Panc1 (cell line): ENCODE results near the gene CCDC12. TPM values are rescaled to one million over a fixed set of nuclear protein-coding genes. Genes with fewer than 3 reads are reported as not detected.
A peak's percentile ranks its signal among the peaks of the same experiment; 100 is the strongest.

Experiments
- ATAC-seq: fragments of 200-7000 bp; cut with Tn5 transposase; 2 replicates; pipeline ENCODE4 v1.9.1; 2020; ENCODE audit warnings: mild to moderate bottlenecking, moderate library complexity
- BruUV-seq: library from RNA; stranded (reverse); fragments of 400-500 nt; replicated peaks from 2 replicates; lab custom pipeline; 2021; lab: Mats Ljungman, UMichigan
- CTCF ChIA-PET: fragments of 300-600 bp; sonication (Branson Sonifier 250); formaldehyde crosslinking; loops from one replicate; lab custom pipeline; 2022; ENCODE audit warnings: antibody characterized with exemption; lab: Charles Lee
- POLR2A ChIA-PET: fragments of 300-600 bp; sonication (Branson Sonifier 250); formaldehyde crosslinking; loops from one replicate; lab custom pipeline; 2022; ENCODE audit warnings: antibody characterized with exemption; lab: Charles Lee
- DNase-seq: peaks from one replicate; pipeline ENCODE4 v3.0.0-alpha.2; 2010; ENCODE audit warnings: low read depth, low spot score
- H3K27ac ChIP-seq: 2 replicates; pipeline ENCODE4 v1.5.1; 2011; ENCODE audit warnings: mild to moderate bottlenecking, low read length, inconsistent platforms
- H3K27me3 ChIP-seq: fragments of 200-500 bp; sonication (Bioruptor generic); 2 replicates; pipeline ENCODE4 v1.6.0; 2014; ENCODE audit warnings: low read length, inconsistent platforms; ENCODE audit not compliant: control insufficient read depth, insufficient read depth
- H3K36me3 ChIP-seq: fragments of 200-500 bp; sonication (Bioruptor generic); 2 replicates; pipeline ENCODE4 v1.5.1; 2014; ENCODE audit warnings: inconsistent platforms, mild to moderate bottlenecking, low read length, moderate library complexity; ENCODE audit not compliant: control insufficient read depth, insufficient read depth
- H3K4me1 ChIP-seq: 2 replicates; pipeline ENCODE4 v1.5.1; 2011; ENCODE audit warnings: inconsistent platforms, mild to moderate bottlenecking, low read length, moderate library complexity; ENCODE audit not compliant: control insufficient read depth, insufficient read depth
- H3K4me3 ChIP-seq, 2 experiments: 2 replicates each; pipeline ENCODE4 v1.5.1; 2011 to 2012; ENCODE audit warnings: low read depth in 2 of 2, low read length in 2 of 2, mild to moderate bottlenecking in 2 of 2, inconsistent platforms in 1 of 2, moderate library complexity in 1 of 2
- H3K9me3 ChIP-seq: fragments of 200-500 bp; sonication (Bioruptor generic); 2 replicates; pipeline ENCODE4 v1.5.1; 2014; ENCODE audit warnings: low read depth, mild to moderate bottlenecking, inconsistent platforms, low read length, moderate library complexity; ENCODE audit not compliant: control insufficient read depth, insufficient read depth
- CTCF ChIP-seq: fragments of 450-650 bp; IDR thresholded peaks from 2 replicates; pipeline ENCODE4 v1.5.1; 2017; ENCODE audit warnings: mild to moderate bottlenecking
- POLR2AphosphoS5 ChIP-seq: IDR thresholded peaks from 2 replicates; pipeline ENCODE4 v1.6.1; 2012; ENCODE audit warnings: mild to moderate bottlenecking, low read depth, low read length, moderate library complexity
- REST ChIP-seq, 2 experiments: IDR thresholded peaks; 2 replicates each; pipeline ENCODE4 v1.6.1; 2011 to 2012; ENCODE audit warnings: low read depth in 2 of 2, control low read depth in 1 of 2, low read length in 1 of 2, mild to moderate bottlenecking in 1 of 2, moderate library complexity in 1 of 2; ENCODE audit not compliant: insufficient read depth in 1 of 2
- SIN3A ChIP-seq: IDR thresholded peaks from 2 replicates; pipeline ENCODE4 v1.6.1; 2012; ENCODE audit warnings: low read depth, mild to moderate bottlenecking, low read length, moderate library complexity, borderline replicate concordance; ENCODE audit not compliant: insufficient read depth
- TCF7L2 ChIP-seq: IDR thresholded peaks from 2 replicates; pipeline ENCODE4 v1.6.1; 2011; ENCODE audit warnings: mild to moderate bottlenecking, low read depth, low read length, inconsistent platforms
- in situ Hi-C: cut with HindIII; loops from 2 replicates; pipeline ENCODE4 v1.10.0; 2016; ENCODE audit warnings: low sequenced_read_pairs, low pct_unique_long_range_greater_than_20kb
- intact Hi-C: fragments of 100-400 bp; cut with micrococcal nuclease; formaldehyde crosslinking; loops from one replicate; pipeline ENCODE4 v1.10.0; 2022; ENCODE audit not compliant: unreplicated experiment
- total RNA-seq: library from RNA; stranded (reverse); gene quantifications from one replicate; pipeline ENCODE4 v1.2.1, GENCODE V29; 2021; ENCODE audit not compliant: unreplicated experiment

CCDC12 gene
- total RNA-seq, 1 experiment from 2014 or later = 35.5 TPM

- Histone ChIP-seq H3K27me3 (no peaks in the 10 kb centered on the region), H3K4me1 (peaks cover 33% of the 10 kb centered on the region), H3K4me3 (no peak overlapping the region), H3K36me3 (no peaks in the 10 kb centered on the region), H3K27ac (no peak overlapping the region), H3K9me3 (no peaks in the 10 kb centered on the region)
- intact Hi-C loops (no loop called here), in situ Hi-C loops (no loop called here)
- TF ChIP-seq SIN3A (no peak), TCF7L2 (no peak), REST (IDR thresholded peaks at IDR 0.05; ENCODE audit: insufficient read depth in 1 of 2, low read depth in 2 of 2, low read length in 1 of 2) (no peak), CTCF (no peak), POLR2AphosphoS5 (no peak)
- ATAC-seq = no peak
- no peak for DNase-seq
- ChIA-PET CTCF (no interaction called here), POLR2A (no interaction called here)
- BruUV-seq = no TSS peak
These were observed 39.8 kb downstream of the CCDC12 start for GRCh38 chr3:46936733-46937250.

GRCh38 chr3:46935989-46936558 lies 40.5 kb downstream of the CCDC12 start:
- CTCF ChIA-PET = interaction anchor here (0.5 to 0.7 kb wide), 2 partner anchors 59 to 90 kb away, joined by 3 to 4 read pairs; partner anchors contain the start of gene PTH1R
- H3K9me3 ChIP-seq = no peaks in the 10 kb centered on the region
- DNase-seq (no peak), ATAC-seq (no peak)
- no peaks in the 10 kb centered on the region for H3K27me3 ChIP-seq
- in situ Hi-C loops = no loop called here
- POLR2A ChIA-PET = interaction anchor here (0.5 kb wide), 1 partner anchor 40 kb away, joined by 9 read pairs; no protein-coding TSS in a partner anchor
- TF ChIP-seq SIN3A = no peak
- no peak for TF ChIP-seq POLR2AphosphoS5
- no peak for TF ChIP-seq REST (IDR thresholded peaks at IDR 0.05; ENCODE audit: insufficient read depth in 1 of 2, low read depth in 2 of 2, low read length in 1 of 2)
- TF ChIP-seq TCF7L2 = no peak
- no peak for TF ChIP-seq CTCF
- no TSS peak for BruUV-seq
- no peak overlapping the region for H3K4me3 ChIP-seq
- no peaks in the 10 kb centered on the region for H3K36me3 ChIP-seq
- H3K4me1 ChIP-seq = peaks cover 40% of the 10 kb centered on the region
- H3K27ac ChIP-seq = 0 out of 2 replicates have a peak overlapping the region, but pooled peaks have one; percentile 23
- intact Hi-C loops = no loop called here
